Aorta (tissue), 5 donors: ENCODE measurements around the gene KAT2B. TPM values are rescaled to one million over a fixed set of nuclear protein-coding genes. Genes with fewer than 3 reads are reported as not detected.
A peak's percentile ranks its signal among the peaks of the same experiment; 100 is the strongest.

ENCODE experiments used
- ATAC-seq: fragments of 200-7000 bp; cut with Tn5 transposase; one replicate; pipeline ENCODE4 v1.9.1; 2022; ENCODE audit warnings: moderate library complexity; ENCODE audit not compliant: low FRiP score
- DNase-seq, 2 donors: peaks; one replicate each; pipeline ENCODE4 v3.0.0-alpha.2; 2020
- H3K27ac ChIP-seq, 2 donors: one replicate each; pipeline ENCODE4 v1.5.1; 2013; ENCODE audit warnings: low read length in 2 of 2, mild to moderate bottlenecking in 2 of 2, moderate library complexity in 2 of 2, control low read depth in 1 of 2, inconsistent platforms in 1 of 2, low read depth in 1 of 2
- H3K27me3 ChIP-seq, 2 donors: one replicate each; pipeline ENCODE4 v1.6.1; 2013; ENCODE audit warnings: control low read depth in 1 of 2, low read length in 1 of 2, mild to moderate bottlenecking in 1 of 2, moderate library complexity in 1 of 2; ENCODE audit not compliant: insufficient read depth in 2 of 2, control insufficient read depth in 1 of 2
- H3K36me3 ChIP-seq, 2 donors: one replicate each; pipeline ENCODE4 v1.6.1; 2013; ENCODE audit warnings: control low read depth in 1 of 2, low read length in 1 of 2, mild to moderate bottlenecking in 1 of 2; ENCODE audit not compliant: insufficient read depth in 2 of 2, control insufficient read depth in 1 of 2
- H3K4me1 ChIP-seq, 2 donors: one replicate each; pipeline ENCODE4 v1.6.1; 2013; ENCODE audit warnings: low read length in 2 of 2, control low read depth in 1 of 2, mild to moderate bottlenecking in 1 of 2, moderate library complexity in 1 of 2; ENCODE audit not compliant: insufficient read depth in 2 of 2, control insufficient read depth in 1 of 2
- H3K4me3 ChIP-seq, 2 donors: one replicate each; pipeline ENCODE4 v1.5.1; 2013; ENCODE audit warnings: low read length in 2 of 2, control low read depth in 1 of 2, mild to moderate bottlenecking in 1 of 2
- H3K9me3 ChIP-seq: one replicate; pipeline ENCODE4 v1.6.1; 2013; ENCODE audit warnings: mild to moderate bottlenecking, low read length; ENCODE audit not compliant: control insufficient read depth
- WGBS, 2 donors: extraction: QIAGEN DNeasy Blood & Tissue Kit; methylation state at CpG; one replicate each; pipeline ENCODE4 v1.1.7; 2013; 5-methylcytosine and 5-hydroxymethylcytosine counted together
- intact Hi-C, 2 donors: fragments of 100-400 bp; cut with DNase I; formaldehyde crosslinking; loops; one replicate each; pipeline versions ENCODE4 v1.14.2 to v1.15.0; 2022
- polyA plus RNA-seq, 2 donors: library from polyadenylated mRNA; stranded (reverse); fragments of 200-250 nt; gene quantifications; one replicate each; pipeline ENCODE4 v1.2.3, GENCODE V29; 2013
- total RNA-seq, 2 donors: library from RNA; stranded (reverse); fragmentation: NEBNext Ultra II Directional; extraction: Animal tissue kit (Norgen Biotek cat#: 25700); gene quantifications; one replicate each; pipeline ENCODE4 v1.2.1, GENCODE V29; 2021
- donor health status: healthy with polysubstance abuse.
- donor health status: Bipolar disorder and iron deficiency.
- donor health status: DM: no; HTN: no; CAD: no.
- donor health status: DM: no; HTN: no; CAD: no.
- donor health status: DM: yes; HTN: yes; CAD: no.

Gene KAT2B
- total and polyA plus RNA-seq, 4 donors = 20.6 to 54.2 (median 35.8) TPM

DNA sequence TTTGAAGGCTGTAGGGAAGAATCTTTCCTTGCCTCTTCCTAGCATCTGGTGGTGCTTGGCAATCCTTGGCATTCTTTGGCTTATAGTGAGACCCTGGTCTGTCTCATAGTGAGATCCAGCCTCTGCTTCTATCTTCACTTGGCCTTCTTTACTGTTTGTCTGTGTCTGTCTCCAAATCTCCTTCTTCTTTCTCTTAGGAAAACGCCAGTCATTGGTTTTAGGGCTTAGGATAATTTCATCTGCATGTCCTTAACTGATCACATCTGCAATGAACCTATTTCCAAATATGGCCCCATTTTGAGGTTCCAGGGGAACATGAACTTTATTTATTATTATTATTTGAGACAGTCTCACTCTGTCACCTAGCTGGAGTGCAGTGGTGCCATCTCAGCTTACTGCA, 25.8 kb downstream of the KAT2B start:
- Histone ChIP-seq H3K4me1 (no peaks in the 10 kb centered on the region), H3K27ac (no peak overlapping the region), H3K9me3 (no peaks in the 10 kb centered on the region), H3K36me3 (no peaks in the 10 kb centered on the region), H3K4me3 (no peak overlapping the region), H3K27me3 (no peaks in the 10 kb centered on the region)
- no peak for ATAC-seq
- no peak for DNase-seq
- intact Hi-C loops = no loop called here
- WGBS, 2 donors = 95 to 100% methylated on average over 1 of the region's 1 CpG

DNA sequence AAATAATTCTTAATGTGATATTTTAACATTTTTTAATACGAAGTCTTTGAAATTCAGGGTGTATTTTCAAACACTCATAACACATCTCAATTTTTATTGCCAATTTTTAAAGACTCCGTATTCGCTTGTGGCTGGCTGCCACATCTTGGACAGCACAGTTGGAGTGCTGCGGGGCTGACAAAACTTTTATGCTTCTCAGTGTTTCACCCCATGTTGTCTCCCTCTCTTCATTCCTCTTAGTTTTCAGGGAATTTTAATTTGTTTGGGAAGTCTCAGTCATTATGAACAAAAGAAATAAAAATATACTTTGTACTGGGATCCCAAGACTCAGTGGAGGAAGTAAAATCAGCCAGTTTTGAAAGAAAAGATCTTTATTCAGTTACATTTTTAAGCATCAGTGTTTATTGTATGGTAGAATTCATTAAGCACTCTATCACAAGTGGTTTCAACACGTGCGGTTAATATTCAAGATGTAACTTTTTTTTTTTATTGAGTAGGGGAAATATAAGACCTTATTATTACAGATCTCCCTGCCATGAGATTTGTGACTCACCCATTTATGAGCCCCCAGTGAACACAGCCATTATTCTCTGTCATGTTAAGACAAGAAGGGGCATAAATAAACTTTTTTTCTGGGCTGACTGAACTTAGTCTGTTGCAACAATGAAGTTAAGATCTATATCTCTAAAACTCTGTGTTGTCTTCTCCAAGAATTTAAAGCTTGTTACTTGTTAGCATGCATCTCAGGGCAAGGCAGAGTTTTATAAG, 26.8 kb downstream of the KAT2B start:
- Histone ChIP-seq H3K27ac (no peak overlapping the region), H3K9me3 (no peaks in the 10 kb centered on the region), H3K4me1 (no peaks in the 10 kb centered on the region), H3K27me3 (no peaks in the 10 kb centered on the region), H3K36me3 (no peaks in the 10 kb centered on the region), H3K4me3 (no peak overlapping the region)
- no peak for DNase-seq
- ATAC-seq = peak; percentile 69
- intact Hi-C loops = no loop called here
- 4 to 12% methylated on average over 6 of the region's 6 CpGs for WGBS, 2 donors

DNA sequence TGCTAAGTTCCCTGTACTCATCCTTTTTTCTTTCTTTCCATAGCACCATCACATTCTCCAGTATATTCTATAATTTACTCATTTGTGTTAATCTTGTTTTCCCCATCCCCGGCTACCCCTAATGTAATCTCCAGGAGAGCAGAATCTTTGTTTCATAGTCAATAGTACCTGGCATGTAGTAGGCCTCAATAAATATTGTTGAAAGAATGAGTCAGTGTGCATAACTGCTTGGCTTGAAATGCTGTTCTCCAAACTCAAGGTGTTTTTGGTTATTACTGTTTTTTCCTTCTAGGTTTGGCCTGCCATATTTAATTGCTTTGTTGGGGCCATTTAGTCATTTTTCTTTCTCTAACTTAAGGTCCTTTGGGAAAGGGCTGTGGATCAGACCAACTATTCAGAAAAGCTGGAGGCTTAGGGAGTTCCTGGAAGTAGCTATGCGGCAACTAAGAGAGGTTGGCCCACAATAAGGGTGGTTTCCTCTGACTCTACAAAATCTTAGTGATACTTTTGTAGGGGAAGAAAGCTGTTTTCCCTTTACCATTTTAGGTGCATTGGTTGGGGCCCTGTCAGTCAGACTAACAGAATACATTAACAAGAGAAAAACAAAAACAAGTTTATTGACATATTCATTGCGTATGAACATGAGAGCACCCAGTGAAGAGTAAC, 28.4 kb downstream of the KAT2B start:
- peaks cover 0 to 2% of the 10 kb centered on the region in 2 donors for H3K36me3 ChIP-seq
- H3K27ac ChIP-seq = no peak overlapping the region
- no peaks in the 10 kb centered on the region for H3K4me1 ChIP-seq
- no peaks in the 10 kb centered on the region for H3K27me3 ChIP-seq
- no peak overlapping the region for H3K4me3 ChIP-seq
- no peak for DNase-seq
- ATAC-seq = no peak
- whole genome bisulfite sequencing, 2 donors = 81 to 97% methylated on average over 3 of the region's 3 CpGs
- intact Hi-C loops = no loop called here
- no peaks in the 10 kb centered on the region for H3K9me3 ChIP-seq

DNA sequence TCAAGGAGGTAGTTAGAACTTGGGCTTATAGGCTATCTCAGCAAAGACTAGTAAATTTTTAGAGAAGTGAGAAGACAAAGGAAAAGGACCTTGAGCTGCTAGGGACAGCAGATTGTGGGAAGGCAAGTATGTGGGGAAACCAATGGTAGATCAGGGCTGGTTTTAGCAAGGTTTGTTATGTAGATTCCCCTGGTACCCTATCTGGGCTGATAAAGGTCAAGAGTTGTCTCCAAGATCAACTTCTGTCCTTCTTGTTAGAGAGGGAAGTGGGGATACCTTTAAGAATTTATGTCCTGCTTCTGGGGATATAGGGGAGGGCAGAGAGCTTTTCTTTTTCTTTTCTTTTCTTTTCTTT, 28.9 kb downstream of the KAT2B start:
- DNase-seq (no peak), ATAC-seq (no peak)
- Histone ChIP-seq H3K9me3 (no peaks in the 10 kb centered on the region), H3K4me3 (no peak overlapping the region), H3K4me1 (no peaks in the 10 kb centered on the region), H3K27me3 (no peaks in the 10 kb centered on the region), H3K27ac (no peak overlapping the region), H3K36me3 (peaks cover 0 to 2% of the 10 kb centered on the region in 2 donors)
- intact Hi-C loops = no loop called here

DNA sequence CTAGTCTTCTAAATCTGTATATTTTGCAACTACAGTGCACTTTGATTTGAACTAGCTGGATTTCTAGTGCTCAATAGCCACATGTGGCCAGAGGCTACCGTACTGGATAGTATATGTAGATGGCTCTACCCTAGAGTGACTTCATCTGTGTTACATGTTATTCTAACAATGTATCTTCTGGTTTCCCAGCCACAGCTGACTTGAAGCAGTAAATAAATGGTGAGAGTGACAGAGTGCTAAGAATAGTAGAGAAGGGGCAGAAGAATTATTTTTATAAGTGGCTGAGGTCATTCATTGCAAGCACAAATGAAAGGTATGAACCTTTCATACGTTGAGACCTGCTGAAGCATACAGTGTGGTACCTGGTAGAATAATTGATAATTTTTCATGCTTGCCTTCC, 30.9 kb downstream of the KAT2B start:
- DNase-seq (no peak), ATAC-seq (no peak)
- intact Hi-C loops = no loop called here
- 12 to 16% methylated on average over 2 of the region's 2 CpGs for WGBS, 2 donors
- no peaks in the 10 kb centered on the region for H3K4me1 ChIP-seq
- no peaks in the 10 kb centered on the region for H3K9me3 ChIP-seq
- H3K27ac ChIP-seq = no peak overlapping the region
- H3K27me3 ChIP-seq = no peaks in the 10 kb centered on the region
- H3K36me3 ChIP-seq = peaks cover 0 to 2% of the 10 kb centered on the region in 2 donors
- H3K4me3 ChIP-seq = no peak overlapping the region

DNA sequence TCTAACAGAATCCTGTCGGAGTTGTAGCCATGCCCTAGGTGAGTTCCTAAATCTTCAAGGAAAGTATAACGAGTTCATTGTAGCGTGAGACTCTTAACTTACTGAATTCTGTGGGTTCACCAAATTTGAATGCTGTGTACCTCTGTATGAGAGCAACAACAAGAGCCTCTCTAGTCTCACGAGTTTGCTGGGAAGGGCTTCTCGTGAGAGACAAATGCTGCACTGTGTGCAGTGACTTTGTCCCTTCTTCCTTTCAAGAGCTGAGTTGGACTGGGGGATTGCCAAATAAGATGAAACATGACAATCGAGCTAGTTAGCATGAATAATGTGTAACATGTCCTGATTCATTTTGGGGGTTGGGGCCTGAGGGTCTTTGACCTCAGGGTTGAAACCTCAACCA, 32.2 kb downstream of the KAT2B start:
- DNase-seq = no peak
- Histone ChIP-seq H3K27ac (no peak overlapping the region), H3K36me3 (peaks cover 0 to 2% of the 10 kb centered on the region in 2 donors), H3K4me1 (no peaks in the 10 kb centered on the region), H3K27me3 (no peaks in the 10 kb centered on the region), H3K4me3 (no peak overlapping the region), H3K9me3 (no peaks in the 10 kb centered on the region)
- ATAC-seq = no peak
- intact Hi-C loops = no loop called here
- 79 to 81% methylated on average over 6 of the region's 6 CpGs for WGBS, 2 donors

DNA sequence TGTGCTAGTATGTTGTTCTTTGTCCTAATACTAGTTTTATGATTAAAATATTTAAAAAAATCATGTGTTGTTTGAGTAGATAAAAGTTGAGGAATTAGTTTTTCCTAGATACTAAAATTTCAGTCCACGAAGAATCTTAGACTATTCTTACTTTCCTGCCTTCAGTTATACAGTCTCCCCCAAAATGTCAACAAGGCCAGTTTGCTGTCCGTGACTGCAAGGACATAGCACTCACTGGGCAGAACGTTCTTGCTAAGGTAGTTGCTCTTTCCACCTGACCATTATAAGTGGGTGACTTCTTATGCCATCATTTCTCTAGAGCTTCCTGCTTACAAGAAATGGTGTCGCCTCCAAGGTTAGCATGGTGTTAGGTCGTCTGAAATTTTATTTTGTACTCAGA, 32.8 kb downstream of the KAT2B start:
- H3K27ac ChIP-seq = no peak overlapping the region
- H3K4me1 ChIP-seq = no peaks in the 10 kb centered on the region
- ATAC-seq = no peak
- WGBS, 2 donors = 82 to 83% methylated on average over 5 of the region's 5 CpGs
- H3K27me3 ChIP-seq = no peaks in the 10 kb centered on the region
- no peak for DNase-seq
- intact Hi-C loops = no loop called here
- peaks cover 0 to 2% of the 10 kb centered on the region in 2 donors for H3K36me3 ChIP-seq
- no peak overlapping the region for H3K4me3 ChIP-seq
- no peaks in the 10 kb centered on the region for H3K9me3 ChIP-seq

DNA sequence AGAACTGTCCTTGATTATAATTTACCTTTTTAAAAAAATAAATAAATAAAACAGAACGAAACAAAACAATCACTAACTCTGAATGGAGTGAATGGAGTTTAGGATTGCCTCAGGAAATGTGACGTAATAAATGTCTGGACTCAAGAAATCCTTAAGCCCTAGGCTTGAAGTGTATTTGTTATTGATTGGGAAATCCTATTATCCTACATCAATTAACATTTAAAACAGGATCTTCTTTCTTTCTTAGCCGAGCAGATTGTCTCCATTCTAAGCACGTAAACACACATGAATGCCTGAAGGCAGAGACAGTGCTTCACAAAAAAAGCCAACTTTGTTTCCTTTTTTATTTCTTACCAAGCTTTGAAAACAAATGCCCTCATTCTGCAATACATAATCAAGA, 33.4 kb downstream of the KAT2B start:
- no peak overlapping the region for H3K4me3 ChIP-seq
- H3K9me3 ChIP-seq = no peaks in the 10 kb centered on the region
- WGBS, 2 donors = 90 to 95% methylated on average over 4 of the region's 4 CpGs
- no peak for ATAC-seq
- no peak for DNase-seq
- peaks cover 0 to 2% of the 10 kb centered on the region in 2 donors for H3K36me3 ChIP-seq
- no peak overlapping the region for H3K27ac ChIP-seq
- no peaks in the 10 kb centered on the region for H3K4me1 ChIP-seq
- no peaks in the 10 kb centered on the region for H3K27me3 ChIP-seq
- intact Hi-C loops = no loop called here
